Loucy (cell line): ENCODE data around the gene HYAL3.

ENCODE experiments used
- CTCF ChIP-seq: fragments of 200-600 bp; sonication (generic); conservative IDR thresholded peaks from 2 replicates; pipeline ENCODE4 v1.5.1; 2014; ENCODE audit warnings: mild to moderate bottlenecking, antibody characterized with exemption, low read length
- EZH2phosphoT487 ChIP-seq: fragments of 200-600 bp; IDR thresholded peaks from 2 replicates; pipeline ENCODE4 v1.6.1; 2018; ENCODE audit warnings: antibody characterized with exemption, mild to moderate bottlenecking, moderate library complexity, borderline replicate concordance

- TF ChIP-seq CTCF (no peak), EZH2phosphoT487 (no peak)
These were observed 42.3 kb upstream of the HYAL3 start for GRCh38 chr3:50341537-50341936.
